MCF 10A (cell line): ENCODE measurements around the gene GALR2. TPM values are rescaled to one million over a fixed set of nuclear protein-coding genes. Genes with fewer than 3 reads are reported as not detected.
A peak's percentile ranks its signal among the peaks of the same experiment; 100 is the strongest.

ENCODE experiments used
- BruUV-seq: library from RNA; stranded (reverse); fragments of 400-500 nt; replicated peaks from 2 replicates; lab custom pipeline; 2021; lab: Mats Ljungman, UMichigan
- CTCF ChIA-PET: fragments of 300-600 bp; sonication (Branson Sonifier 250); formaldehyde crosslinking; extraction: SDS; loops from one replicate; lab custom pipeline; 2021; ENCODE audit warnings: antibody characterized with exemption, inconsistent platforms; lab: Yijun Ruan, JAX
- POLR2A ChIA-PET: fragments of 300-600, 350-650 bp; sonication (Branson Sonifier 250); formaldehyde crosslinking; extraction: SDS; loops from one replicate; lab custom pipeline; 2020; ENCODE audit warnings: antibody characterized with exemption, inconsistent platforms; lab: Yijun Ruan, JAX
- DNase-seq: peaks from one replicate; pipeline ENCODE4 v3.0.0-alpha.2; 2018; ENCODE audit not compliant: unreplicated experiment
- H3K27ac Mint-ChIP-seq: one replicate; pipeline ENCODE4 v1.8.0; 2022; ENCODE audit warnings: mild to moderate bottlenecking, low read depth, mixed read lengths; ENCODE audit not compliant: unreplicated experiment
- H3K27me3 Mint-ChIP-seq: one replicate; pipeline ENCODE4 v1.8.0; 2022; ENCODE audit warnings: mixed read lengths; ENCODE audit not compliant: insufficient read depth, unreplicated experiment
- H3K36me3 Mint-ChIP-seq: one replicate; pipeline ENCODE4 v1.8.0; 2022; ENCODE audit warnings: mild to moderate bottlenecking, moderate library complexity, mixed read lengths; ENCODE audit not compliant: insufficient read depth, unreplicated experiment
- H3K4me1 Mint-ChIP-seq: one replicate; pipeline ENCODE4 v1.8.0; 2022; ENCODE audit warnings: mixed read lengths; ENCODE audit not compliant: insufficient read depth, unreplicated experiment
- H3K4me3 Mint-ChIP-seq: one replicate; pipeline ENCODE4 v1.8.0; 2022; ENCODE audit warnings: mild to moderate bottlenecking, moderate library complexity, mixed read lengths; ENCODE audit not compliant: unreplicated experiment
- H3K9me3 Mint-ChIP-seq: one replicate; pipeline ENCODE4 v1.8.0; 2022; ENCODE audit warnings: mixed read lengths; ENCODE audit not compliant: unreplicated experiment
- intact Hi-C: fragments of 100-400 bp; cut with micrococcal nuclease; formaldehyde crosslinking; loops from 2 replicates; pipeline ENCODE4 v1.14.1; 2022
- total RNA-seq: library from RNA; stranded (reverse); gene quantifications from 2 replicates; pipeline ENCODE4 v1.2.3, GENCODE V29; 2022
- TF ChIP-seq, protein P1 (sequence below): fragments of 200-600 bp; IDR thresholded peaks from one replicate; pipeline ENCODE4 v1.8.0; 2022; ENCODE audit warnings: antibody characterized with exemption, mild to moderate bottlenecking; ENCODE audit not compliant: unreplicated experiment

The GALR2 gene
- total RNA-seq, 1 experiment from 2014 or later = 0.37 TPM

DNA sequence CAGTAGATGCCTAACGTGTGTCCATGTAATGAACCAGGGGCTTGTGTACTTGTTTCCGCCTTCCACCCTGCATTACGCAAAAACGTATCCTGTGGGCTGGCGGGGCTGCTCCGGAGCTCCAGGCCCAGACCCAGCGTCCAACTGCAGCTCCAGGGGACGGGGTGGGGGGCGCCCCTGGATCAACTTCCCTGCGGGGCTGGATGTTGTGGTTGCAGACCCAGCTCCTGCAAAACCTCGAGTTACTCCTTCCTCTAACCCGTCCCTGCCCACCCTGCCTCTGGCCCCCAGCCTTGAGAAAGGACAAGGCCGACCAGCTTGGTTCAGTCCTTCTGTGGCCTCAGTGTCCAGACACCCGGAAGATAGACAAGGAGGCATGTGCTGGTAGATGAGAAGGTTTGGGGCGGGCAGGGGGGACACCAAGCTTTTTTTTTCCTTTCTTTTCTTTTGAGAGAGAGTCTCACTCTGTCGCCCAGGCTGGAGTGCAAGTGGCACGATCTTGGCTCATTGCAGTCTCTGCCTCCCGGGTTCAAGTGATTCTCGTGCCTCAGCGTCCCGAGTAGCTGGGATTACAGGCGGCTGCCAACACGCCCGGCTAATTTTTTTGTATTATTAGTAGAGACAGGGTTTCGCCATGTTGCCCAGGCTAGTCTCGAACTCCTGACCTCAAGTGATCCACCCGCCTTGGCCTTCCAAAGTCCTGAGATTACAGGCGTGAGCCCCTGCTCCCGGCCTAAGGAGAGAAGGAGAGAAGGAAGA is 29.7 kb downstream of the GALR2 start:
- Mint-ChIP-seq H3K4me3 (peak overlapping the region; percentile 95), H3K27me3 (no peaks in the 10 kb centered on the region), H3K27ac (peak overlapping the region; percentile 98), H3K4me1 (peaks cover 5% of the 10 kb centered on the region), H3K9me3 (no peaks in the 10 kb centered on the region), H3K36me3 (peaks cover 17% of the 10 kb centered on the region)
- ChIA-PET POLR2A (interaction anchor here (0.6 to 3.1 kb wide), 9 partner anchors 11 to 467 kb away, joined by 3 to 21 read pairs (median 4); partner anchors contain the start of genes EVPL, SRP68 and UBALD2), CTCF (interaction anchor here (0.6 to 3.0 kb wide), 6 partner anchors 90 to 226 kb away, joined by 3 to 13 read pairs (median 4); no protein-coding TSS in a partner anchor)
- DNase-seq = no peak
- intact Hi-C loops = no loop called here
- TSS peak; percentile 94 for BruUV-seq
- TF ChIP-seq, protein P1, sequence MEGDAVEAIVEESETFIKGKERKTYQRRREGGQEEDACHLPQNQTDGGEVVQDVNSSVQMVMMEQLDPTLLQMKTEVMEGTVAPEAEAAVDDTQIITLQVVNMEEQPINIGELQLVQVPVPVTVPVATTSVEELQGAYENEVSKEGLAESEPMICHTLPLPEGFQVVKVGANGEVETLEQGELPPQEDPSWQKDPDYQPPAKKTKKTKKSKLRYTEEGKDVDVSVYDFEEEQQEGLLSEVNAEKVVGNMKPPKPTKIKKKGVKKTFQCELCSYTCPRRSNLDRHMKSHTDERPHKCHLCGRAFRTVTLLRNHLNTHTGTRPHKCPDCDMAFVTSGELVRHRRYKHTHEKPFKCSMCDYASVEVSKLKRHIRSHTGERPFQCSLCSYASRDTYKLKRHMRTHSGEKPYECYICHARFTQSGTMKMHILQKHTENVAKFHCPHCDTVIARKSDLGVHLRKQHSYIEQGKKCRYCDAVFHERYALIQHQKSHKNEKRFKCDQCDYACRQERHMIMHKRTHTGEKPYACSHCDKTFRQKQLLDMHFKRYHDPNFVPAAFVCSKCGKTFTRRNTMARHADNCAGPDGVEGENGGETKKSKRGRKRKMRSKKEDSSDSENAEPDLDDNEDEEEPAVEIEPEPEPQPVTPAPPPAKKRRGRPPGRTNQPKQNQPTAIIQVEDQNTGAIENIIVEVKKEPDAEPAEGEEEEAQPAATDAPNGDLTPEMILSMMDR = no peak

DNA sequence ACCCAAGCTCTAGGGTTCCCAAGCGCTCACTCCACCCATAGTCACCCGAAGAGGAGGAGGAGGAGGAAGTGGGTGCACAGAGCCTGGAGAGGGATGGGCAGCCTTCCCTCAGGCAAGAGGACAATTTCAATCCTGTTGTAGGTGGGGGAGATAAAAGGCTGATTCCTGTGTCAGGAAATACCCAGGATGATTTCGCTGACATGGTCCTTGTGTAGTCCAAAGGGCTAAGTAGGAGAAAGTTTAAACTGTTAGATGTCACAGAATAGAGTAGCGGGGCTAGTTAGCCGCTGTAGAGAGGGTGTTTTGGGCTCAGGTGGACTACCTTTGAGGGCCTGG is 30.3 kb downstream of the GALR2 start:
- BruUV-seq = no TSS peak
- Mint-ChIP-seq H3K36me3 (peaks cover 12% of the 10 kb centered on the region), H3K27ac (no peak overlapping the region), H3K27me3 (no peaks in the 10 kb centered on the region), H3K4me1 (peaks cover 5% of the 10 kb centered on the region), H3K9me3 (no peaks in the 10 kb centered on the region), H3K4me3 (no peak overlapping the region)
- POLR2A ChIA-PET = interaction anchor here (0.6 to 3.1 kb wide), 3 partner anchors 22 to 161 kb away, joined by 3 to 21 read pairs (median 9); partner anchors contain the start of gene UBALD2
- intact Hi-C loops = no loop called here
- CTCF ChIA-PET = interaction anchor here (0.6 to 3.0 kb wide), 2 partner anchors 174 to 182 kb away, joined by 4 to 13 read pairs; no protein-coding TSS in a partner anchor
- DNase-seq = no peak
- TF ChIP-seq, protein P1 = no peak

DNA sequence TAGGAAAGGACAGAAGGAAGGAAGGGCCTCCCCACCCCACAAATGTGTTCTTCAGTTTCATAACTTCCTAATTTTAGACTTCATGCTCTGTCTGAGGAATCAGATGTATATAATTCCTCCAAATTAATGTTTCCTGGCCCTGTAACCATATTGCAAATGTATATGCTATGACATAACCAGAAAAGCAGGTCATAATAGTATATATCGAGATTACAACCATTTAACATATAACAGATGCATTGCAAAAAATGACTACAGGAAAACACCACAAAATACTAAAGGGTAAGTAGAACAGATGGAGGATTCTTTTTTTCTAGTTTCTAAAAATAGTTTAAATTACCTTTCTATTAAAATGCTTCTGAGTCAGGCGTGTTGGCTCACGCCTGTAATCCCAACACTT is 32.1 kb downstream of the GALR2 start:
- Mint-ChIP-seq H3K9me3 (no peaks in the 10 kb centered on the region), H3K27me3 (no peaks in the 10 kb centered on the region), H3K27ac (no peak overlapping the region), H3K4me1 (peaks cover 5% of the 10 kb centered on the region), H3K4me3 (no peak overlapping the region), H3K36me3 (peaks cover under 1% of the 10 kb centered on the region)
- intact Hi-C loops = no loop called here
- ChIA-PET POLR2A (no interaction called here), CTCF (interaction anchor here (0.7 to 1.0 kb wide), 3 partner anchors 93 to 342 kb away, joined by 3 to 5 read pairs (median 4); no protein-coding TSS in a partner anchor)
- DNase-seq = no peak
- BruUV-seq = no TSS peak
- TF ChIP-seq, protein P1 = no peak

DNA sequence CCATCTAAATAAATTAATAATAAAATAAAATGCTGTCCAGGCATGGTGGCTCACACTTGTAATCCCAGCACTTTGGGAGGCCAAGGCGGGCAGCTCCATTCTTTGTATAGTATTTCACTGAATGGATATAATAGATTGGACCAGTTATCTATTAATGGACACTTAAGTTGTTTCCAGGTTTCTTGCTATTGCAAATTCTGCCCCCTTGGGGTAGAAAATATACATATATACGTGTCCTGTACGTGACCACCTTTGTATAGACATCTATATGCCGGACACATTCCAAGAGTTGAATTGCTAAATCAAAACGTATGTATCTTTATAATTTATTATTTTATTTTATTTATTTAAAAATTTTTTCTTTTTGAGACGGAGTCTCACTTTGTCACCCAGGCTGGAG is 32.9 kb downstream of the GALR2 start:
- Mint-ChIP-seq H3K27ac (no peak overlapping the region), H3K4me3 (no peak overlapping the region), H3K27me3 (no peaks in the 10 kb centered on the region), H3K36me3 (no peaks in the 10 kb centered on the region), H3K4me1 (peaks cover 5% of the 10 kb centered on the region), H3K9me3 (no peaks in the 10 kb centered on the region)
- peak; percentile 34 for DNase-seq
- TF ChIP-seq, protein P1 = peak; percentile 32
- intact Hi-C loops = no loop called here
- ChIA-PET CTCF (no interaction called here), POLR2A (no interaction called here)
- BruUV-seq = no TSS peak
